T-helper 2 cell treated with Interferon-gamma antibody and Interleukin-4, amounts not matched to agents 5 μg/mL and 100 μg/mL, for 36 hours (primary cell): ENCODE results near the gene MYH14.
"Not testable (repeated sequence)": the region's sequence is repeated elsewhere in the genome, so short reads cannot be mapped to it uniquely, and the experiment has no call there.

Experiments used
- DNase-seq: peaks from one replicate; pipeline ENCODE4 v3.0.0; 2021; ENCODE audit warnings: low spot score
- H3K27ac Mint-ChIP-seq: one replicate; pipeline ENCODE4 v1.8.0; 2021; ENCODE audit warnings: mild to moderate bottlenecking, mixed read lengths
- H3K27me3 Mint-ChIP-seq: one replicate; pipeline ENCODE4 v1.8.0; 2021; ENCODE audit warnings: low read depth, mixed read lengths
- H3K36me3 Mint-ChIP-seq: one replicate; pipeline ENCODE4 v1.8.0; 2021; ENCODE audit warnings: low read depth, mixed read lengths
- H3K4me1 Mint-ChIP-seq: one replicate; pipeline ENCODE4 v1.8.0; 2021; ENCODE audit warnings: low read depth, mixed read lengths
- H3K4me3 Mint-ChIP-seq: one replicate; pipeline ENCODE4 v1.8.0; 2022; ENCODE audit warnings: mild to moderate bottlenecking, moderate library complexity, mixed read lengths
- H3K9me3 Mint-ChIP-seq: one replicate; pipeline ENCODE4 v1.8.0; 2021; ENCODE audit warnings: mixed read lengths

Gene MYH14

DNA sequence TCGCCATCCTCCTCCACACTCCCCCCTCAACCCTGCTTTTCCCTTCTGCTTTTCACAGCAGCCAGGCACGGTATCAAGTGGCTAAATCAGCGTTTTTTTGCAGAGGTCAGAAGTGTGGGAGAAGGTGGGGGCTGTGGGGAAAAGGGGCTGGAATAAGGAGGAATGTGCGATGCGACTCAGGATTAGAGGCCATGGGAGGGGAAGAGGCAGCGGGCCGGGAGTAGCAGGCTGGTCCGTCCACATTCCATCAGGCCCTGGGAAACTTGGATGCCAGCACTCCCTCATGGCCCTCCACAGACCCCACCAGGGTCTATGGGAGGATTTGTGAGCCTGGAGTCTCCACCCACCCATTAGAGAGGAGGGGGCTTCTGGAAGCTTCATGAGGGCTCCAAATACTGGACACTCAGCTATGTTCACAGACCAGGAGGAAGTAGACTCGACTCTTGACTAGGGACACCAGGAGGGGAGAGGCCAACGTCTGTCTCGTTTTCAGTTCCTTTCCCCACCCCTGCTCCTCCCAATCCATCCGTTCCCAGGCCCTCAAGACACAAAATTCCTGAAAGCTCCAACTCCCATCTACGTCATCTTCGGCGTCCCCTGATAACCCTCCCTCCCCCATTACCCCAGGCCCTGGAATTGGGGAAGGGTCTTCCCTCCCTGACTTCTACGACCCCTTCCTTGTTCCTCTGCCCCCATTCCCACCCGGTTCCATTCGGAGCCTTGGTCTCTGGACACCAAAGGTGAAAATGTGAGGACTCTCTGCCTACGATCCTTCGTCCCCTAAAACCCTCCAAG is 129.0 kb downstream of the MYH14 start:
- no peaks in the 10 kb centered on the region for H3K9me3 Mint-ChIP-seq
- DNase-seq, result no peak
- peaks cover 5% of the 10 kb centered on the region for H3K27me3 Mint-ChIP-seq
- H3K27ac Mint-ChIP-seq, result peak overlapping the region; percentile 97
- H3K4me3 Mint-ChIP-seq, result peak overlapping the region; percentile 87
- peaks cover 51% of the 10 kb centered on the region for H3K4me1 Mint-ChIP-seq
- H3K36me3 Mint-ChIP-seq, result peaks cover 1% of the 10 kb centered on the region

- DNase-seq, result peak; percentile 97
- no peaks in the 10 kb centered on the region for H3K9me3 Mint-ChIP-seq
- no peaks in the 10 kb centered on the region for H3K27me3 Mint-ChIP-seq
- peak overlapping the region; percentile 87 for H3K4me3 Mint-ChIP-seq
- H3K4me1 Mint-ChIP-seq, result peaks cover 46% of the 10 kb centered on the region
- peak overlapping the region; percentile 97 for H3K27ac Mint-ChIP-seq
- H3K36me3 Mint-ChIP-seq, result no peaks in the 10 kb centered on the region
These were observed 129.9 kb downstream of the MYH14 start for GRCh38 chr19:50333235-50333736.

DNA sequence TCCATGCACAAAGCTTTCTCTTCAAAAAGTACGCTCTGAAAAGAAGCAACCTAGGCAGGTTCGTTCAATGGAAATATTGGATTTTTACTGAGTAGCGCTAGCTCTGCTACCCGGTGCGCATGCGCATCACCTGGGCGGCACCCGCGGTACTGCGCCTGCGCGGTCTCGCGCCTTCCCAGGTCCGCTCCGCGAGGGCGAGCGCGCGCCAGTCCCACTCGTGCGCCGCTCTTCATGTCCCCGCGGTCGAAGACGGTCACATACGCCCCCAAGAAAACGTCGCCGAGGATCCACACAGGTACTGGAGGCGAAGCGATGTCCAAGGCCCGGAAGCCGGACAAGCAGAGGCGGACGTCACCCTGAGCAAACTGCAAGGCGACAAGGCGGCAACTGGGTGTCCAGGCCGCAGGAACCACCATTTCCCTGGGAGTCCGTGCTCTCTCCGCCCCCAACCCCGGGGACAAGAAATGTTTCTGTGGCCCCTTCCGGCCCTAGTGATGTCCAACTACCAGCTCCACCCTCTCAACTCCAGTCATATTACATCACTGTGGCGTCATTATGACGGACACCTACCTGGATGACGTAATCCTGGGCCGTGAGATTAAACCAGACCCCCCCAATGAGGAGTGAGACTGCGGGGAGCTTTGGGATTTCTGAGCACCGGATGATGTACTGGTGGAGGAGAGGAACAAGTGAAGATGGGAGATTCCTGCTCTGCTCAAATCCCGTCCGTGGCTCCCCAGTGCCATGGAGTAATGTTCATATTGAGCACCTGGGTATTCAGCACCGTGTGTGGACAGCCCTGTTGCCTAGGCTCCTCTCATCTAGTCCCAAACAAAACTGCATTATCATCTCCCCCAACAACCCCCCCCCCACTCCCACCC is 130.6 kb downstream of the MYH14 start:
- Mint-ChIP-seq H3K4me3 (peak overlapping the region; percentile 87), H3K27ac (peak overlapping the region; percentile 97), H3K4me1 (peaks cover 46% of the 10 kb centered on the region), H3K36me3 (no peaks in the 10 kb centered on the region), H3K27me3 (no peaks in the 10 kb centered on the region), H3K9me3 (no peaks in the 10 kb centered on the region)
- DNase-seq, result peak; percentile 89

- peak overlapping the region; percentile 71 for H3K27ac Mint-ChIP-seq
These were observed 131.5 kb downstream of the MYH14 start for GRCh38 chr19:50334741-50335421.

GRCh38 chr19:50337031-50337430 is 133.6 kb downstream of the MYH14 start:
- not testable (repeated sequence) for H3K27me3 Mint-ChIP-seq, H3K4me3 Mint-ChIP-seq, H3K9me3 Mint-ChIP-seq, H3K27ac Mint-ChIP-seq, DNase-seq, H3K36me3 Mint-ChIP-seq
- peaks cover 25% of the 10 kb centered on the region for H3K4me1 Mint-ChIP-seq

More at GRCh38 chr19:50334741-50335421, 131.5 kb downstream of the MYH14 start:
- no peak for DNase-seq
- Mint-ChIP-seq H3K36me3 (no peaks in the 10 kb centered on the region), H3K4me3 (peak overlapping the region; percentile 61), H3K4me1 (peaks cover 39% of the 10 kb centered on the region), H3K27me3 (no peaks in the 10 kb centered on the region), H3K9me3 (no peaks in the 10 kb centered on the region)

GRCh38 chr19:50340331-50340730 is 136.9 kb downstream of the MYH14 start:
- Mint-ChIP-seq H3K27me3 (no peaks in the 10 kb centered on the region), H3K4me3 (no peak overlapping the region), H3K36me3 (peaks cover 15% of the 10 kb centered on the region), H3K27ac (no peak overlapping the region), H3K4me1 (peaks cover 5% of the 10 kb centered on the region), H3K9me3 (peaks cover 4% of the 10 kb centered on the region)
- DNase-seq, result no peak

- Mint-ChIP-seq H3K4me3 (no peak overlapping the region), H3K27ac (no peak overlapping the region), H3K27me3 (no peaks in the 10 kb centered on the region), H3K9me3 (peaks cover 6% of the 10 kb centered on the region), H3K36me3 (peaks cover 17% of the 10 kb centered on the region), H3K4me1 (peaks cover under 1% of the 10 kb centered on the region)
- DNase-seq, result no peak
These were observed 137.7 kb downstream of the MYH14 start for GRCh38 chr19:50341091-50341564.

- Mint-ChIP-seq H3K27ac (peak overlapping the region; percentile 49), H3K4me3 (no peak overlapping the region), H3K9me3 (peaks cover 8% of the 10 kb centered on the region), H3K4me1 (peaks cover 17% of the 10 kb centered on the region), H3K27me3 (no peaks in the 10 kb centered on the region), H3K36me3 (peaks cover 22% of the 10 kb centered on the region)
- no peak for DNase-seq
These were observed 141.4 kb downstream of the MYH14 start for GRCh38 chr19:50344661-50345318.

DNA sequence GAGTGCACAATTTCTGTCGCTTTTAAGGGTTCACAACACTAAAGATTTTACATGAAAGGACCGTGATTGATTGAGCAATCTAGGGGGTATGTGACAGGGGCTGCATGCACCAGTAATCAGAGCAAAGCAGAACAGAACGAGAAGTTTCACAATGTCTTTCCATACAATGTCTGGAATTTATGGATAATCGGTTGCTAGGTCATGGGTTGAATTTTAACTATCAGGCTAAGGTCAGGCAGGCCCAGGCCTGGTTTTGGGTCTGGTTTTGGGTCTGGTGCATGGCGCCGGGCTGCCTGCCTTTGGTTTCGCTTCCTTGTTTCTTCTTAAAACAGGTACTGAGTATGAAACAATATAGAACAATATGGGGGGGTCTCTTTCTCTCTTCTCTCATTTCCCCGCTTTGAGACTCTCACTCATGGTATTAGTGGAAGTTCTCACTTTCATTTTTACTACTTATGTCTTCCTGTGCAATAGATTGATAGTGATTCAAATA is 143.7 kb downstream of the MYH14 start:
- not testable (repeated sequence) for H3K9me3 Mint-ChIP-seq, DNase-seq, H3K27me3 Mint-ChIP-seq
- Mint-ChIP-seq H3K4me1 (peaks cover 17% of the 10 kb centered on the region), H3K27ac (peak overlapping the region; percentile 89), H3K36me3 (peaks cover 19% of the 10 kb centered on the region), H3K4me3 (peak overlapping the region; percentile 76)

DNA sequence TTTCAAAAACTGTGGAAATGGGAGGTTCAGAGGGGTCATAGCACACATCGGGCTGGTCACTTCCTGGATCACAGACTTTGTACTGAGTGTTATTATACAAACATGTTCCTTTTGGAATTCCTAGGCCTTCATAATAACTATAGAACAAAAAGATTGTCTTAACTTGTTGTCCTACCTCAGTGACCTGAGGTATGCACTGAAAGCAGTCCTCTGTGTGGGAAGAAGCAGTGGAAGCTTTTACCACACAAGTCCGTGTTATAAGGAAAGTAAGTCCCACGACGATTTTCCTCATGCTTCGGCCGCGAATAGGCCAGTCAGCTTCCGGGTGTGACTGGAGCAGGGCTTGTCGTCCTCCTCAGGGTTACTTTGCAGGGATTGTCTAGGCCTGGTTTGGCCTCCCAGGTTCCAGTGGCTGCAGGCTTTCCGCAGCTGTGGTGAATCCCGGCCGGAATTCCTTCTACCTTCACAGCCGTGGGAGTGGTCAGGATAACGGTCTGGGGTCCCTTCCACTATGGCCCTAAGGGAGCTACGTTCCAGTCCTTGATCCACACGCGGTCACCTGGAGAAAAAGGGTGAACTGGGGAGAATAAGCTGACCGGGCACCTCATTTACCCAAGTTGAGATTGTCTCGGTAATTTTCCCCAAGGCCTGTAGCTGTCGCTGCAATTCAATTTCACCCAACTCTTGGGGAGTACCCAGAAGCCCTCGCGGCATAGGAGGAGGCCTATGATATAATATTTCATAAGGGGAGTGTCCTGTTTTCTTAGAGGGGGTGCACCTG is 146.0 kb downstream of the MYH14 start:
- Mint-ChIP-seq H3K36me3 (peaks cover 12% of the 10 kb centered on the region), H3K4me3 (no peak overlapping the region), H3K27ac (no peak overlapping the region), H3K27me3 (no peaks in the 10 kb centered on the region), H3K4me1 (peaks cover 17% of the 10 kb centered on the region), H3K9me3 (peaks cover 8% of the 10 kb centered on the region)
- no peak for DNase-seq

DNA sequence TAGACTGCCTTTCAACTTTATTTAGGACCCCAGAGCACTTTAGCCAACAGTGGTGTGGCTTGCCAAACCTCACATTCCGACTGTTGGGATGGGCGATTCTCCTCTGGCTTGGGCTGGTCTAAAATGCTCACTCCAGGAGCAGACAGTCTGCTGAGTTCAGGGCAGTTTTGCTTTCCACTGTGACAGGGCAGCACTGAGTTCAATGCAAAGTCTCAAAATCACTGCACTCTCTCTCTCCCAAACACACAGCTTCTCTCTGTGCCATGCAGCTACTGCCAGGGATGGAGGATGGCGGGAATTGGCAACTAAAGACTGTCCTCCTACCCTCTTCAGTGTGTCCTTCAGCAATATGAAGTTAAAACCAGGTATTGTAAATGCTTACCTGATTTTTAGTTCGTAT is 148.8 kb downstream of the MYH14 start:
- Mint-ChIP-seq H3K9me3 (no peaks in the 10 kb centered on the region), H3K4me3 (no peak overlapping the region), H3K36me3 (no peaks in the 10 kb centered on the region), H3K4me1 (peaks cover 10% of the 10 kb centered on the region), H3K27me3 (no peaks in the 10 kb centered on the region), H3K27ac (no peak overlapping the region)
- no peak for DNase-seq

DNA sequence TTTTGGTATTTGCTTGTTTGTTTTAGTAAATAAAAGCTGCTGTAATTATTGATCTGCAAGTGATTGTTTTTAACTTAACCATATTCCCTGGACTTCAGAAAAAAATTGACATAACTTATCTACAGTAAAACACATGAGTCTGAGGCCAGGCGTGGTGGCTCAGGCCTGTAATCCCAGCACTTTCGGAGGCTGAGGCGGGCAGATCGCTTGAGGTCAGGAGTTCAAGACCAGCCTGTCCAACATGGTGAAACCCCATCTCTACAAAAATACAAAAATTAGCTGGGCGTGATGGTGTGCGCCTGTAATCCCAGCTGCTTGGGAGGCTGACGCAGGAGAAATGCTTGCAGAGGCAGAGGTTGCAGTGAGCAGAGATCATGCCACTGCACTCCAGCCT is 150.1 kb downstream of the MYH14 start:
- not testable (repeated sequence) for H3K36me3 Mint-ChIP-seq, H3K4me1 Mint-ChIP-seq, H3K27me3 Mint-ChIP-seq, H3K27ac Mint-ChIP-seq, H3K9me3 Mint-ChIP-seq, DNase-seq, H3K4me3 Mint-ChIP-seq
